HepG2 (cell line): ENCODE data around the gene ERCC6. TPM values are rescaled to one million over a fixed set of nuclear protein-coding genes. Genes with fewer than 3 reads are reported as not detected.

Source experiments
- CREM ChIP-seq, 2 experiments: sonication (generic) in 1 of 2; formaldehyde crosslinking in 1 of 2; IDR thresholded peaks; 2 replicates each; pipeline versions ENCODE4 v1.4.0 to v1.6.1; 2016 to 2020; ENCODE audit warnings: antibody characterized with exemption in 1 of 2, mild to moderate bottlenecking in 1 of 2, missing genetic modification reagents in 1 of 2
- E2F2 ChIP-seq: sonication (generic); formaldehyde crosslinking; IDR thresholded peaks from 2 replicates; pipeline ENCODE4 v1.4.0; 2020; ENCODE audit warnings: missing genetic modification reagents, borderline replicate concordance
- GLI4 ChIP-seq: sonication (generic); formaldehyde crosslinking; IDR thresholded peaks from 2 replicates; pipeline ENCODE4 v1.5.1; 2020; ENCODE audit warnings: missing genetic modification reagents, mild to moderate bottlenecking, moderate library complexity, borderline replicate concordance
- IRF9 ChIP-seq: sonication (generic); formaldehyde crosslinking; IDR thresholded peaks from 2 replicates; pipeline ENCODE4 v1.8.0; 2022; ENCODE audit warnings: missing genetic modification reagents, mild to moderate bottlenecking, borderline replicate concordance
- KLF12 ChIP-seq: sonication (generic); formaldehyde crosslinking; IDR thresholded peaks from 2 replicates; pipeline ENCODE4 v1.4.0; 2020; ENCODE audit warnings: missing genetic modification reagents, borderline replicate concordance
- PPARG ChIP-seq: conservative IDR thresholded peaks from 2 replicates; pipeline ENCODE4 v1.6.1; 2016; ENCODE audit warnings: missing biosample characterization, missing genetic modification reagents
- SATB2 ChIP-seq: sonication (generic); formaldehyde crosslinking; IDR thresholded peaks from 2 replicates; pipeline ENCODE4 v1.5.0; 2020; ENCODE audit warnings: missing genetic modification reagents
- TCF12 ChIP-seq, 2 experiments: fragments of 450-650 bp in 1 of 2; sonication (generic) in 1 of 2; formaldehyde crosslinking in 1 of 2; IDR thresholded peaks; 2 replicates each; pipeline versions ENCODE4 v1.6.1 to v1.8.0; 2017 to 2022; ENCODE audit warnings: antibody characterized with exemption in 1 of 2, mild to moderate bottlenecking in 1 of 2, missing genetic modification reagents in 1 of 2, moderate library complexity in 1 of 2
- TOE1 ChIP-seq: sonication (generic); formaldehyde crosslinking; IDR thresholded peaks from 2 replicates; pipeline ENCODE4 v1.4.0; 2020; ENCODE audit warnings: mild to moderate bottlenecking, missing genetic modification reagents
- ZBED4 ChIP-seq: sonication (generic); formaldehyde crosslinking; IDR thresholded peaks from 2 replicates; pipeline ENCODE4 v1.4.0; 2020; ENCODE audit warnings: missing genetic modification reagents, borderline replicate concordance
- ZNF350 ChIP-seq: sonication (generic); formaldehyde crosslinking; IDR thresholded peaks from 2 replicates; pipeline ENCODE4 v1.4.0; 2020; ENCODE audit warnings: mild to moderate bottlenecking, low read depth, missing genetic modification reagents, borderline replicate concordance
- ZNF431 ChIP-seq: sonication (generic); formaldehyde crosslinking; IDR thresholded peaks from 2 replicates; pipeline ENCODE4 v1.9.0; 2022; ENCODE audit warnings: missing genetic modification reagents, low read depth, mild to moderate bottlenecking, borderline replicate concordance
- ZNF576 ChIP-seq: sonication (generic); formaldehyde crosslinking; IDR thresholded peaks from 2 replicates; pipeline ENCODE4 v1.4.0; 2020; ENCODE audit warnings: mild to moderate bottlenecking, missing genetic modification reagents
- ZNF687 ChIP-seq: sonication (generic); formaldehyde crosslinking; IDR thresholded peaks from 2 replicates; pipeline ENCODE4 v1.5.1; 2020; ENCODE audit warnings: mild to moderate bottlenecking, missing genetic modification reagents, moderate library complexity
- ZNF747 ChIP-seq: sonication (generic); formaldehyde crosslinking; IDR thresholded peaks from 2 replicates; pipeline ENCODE4 v1.8.1; 2023; ENCODE audit warnings: missing genetic modification reagents, mild to moderate bottlenecking, borderline replicate concordance
- polyA plus RNA-seq, 8 experiments: library from polyadenylated mRNA; depleted of rRNA in 3 of 8; stranded (reverse) in 7 of 8; unstranded in 1 of 8; fragments of >200 nt; fragmentation: Illumina TruSeq in 4 of 8; extraction: Trizol in 4 of 8; gene quantifications; 2 replicates each; pipeline versions ENCODE4 v1.2.1 to v1.2.3, GENCODE V29; 2011 to 2016; ENCODE audit warnings: low read depth in 4 of 8, missing spikeins in 1 of 8, mixed read lengths in 1 of 8; ENCODE audit not compliant: insufficient read depth in 1 of 8
- total RNA-seq, 5 experiments: library from RNA; depleted of rRNA; stranded (reverse); fragments of >200 nt; fragmentation: Illumina TruSeq; extraction: Trizol; gene quantifications; 2 replicates each; pipeline ENCODE4 v1.2.3, GENCODE V29; 2016; ENCODE audit warnings: low read depth in 1 of 5

Gene ERCC6
- total and polyA plus RNA-seq, 2 of the 13 experiments (the other 11 are each of a cell fraction or from before 2014, with no cell fraction given): 5.1 to 9.8 TPM

- TF ChIP-seq ZNF350 (CRISPR knock-in tag) (peak; percentile 87; the same call in 1 of the 2 replicates), E2F2 (CRISPR knock-in tag) (no peak; the same call in 1 of the 2 replicates), ZBED4 (CRISPR knock-in tag) (no peak; the same call in 1 of the 2 replicates), TCF12 (IDR thresholded peaks at IDR 0.05) (no peak), TCF12 (CRISPR knock-in tag; IDR thresholded peaks at IDR 0.05) (peak; percentile 69; the same call in 1 of the 2 replicates), ZNF431 (CRISPR knock-in tag) (no peak), CREM (IDR thresholded peaks at IDR 0.05) (no peak), CREM (CRISPR knock-in tag; IDR thresholded peaks at IDR 0.05) (no peak), SATB2 (CRISPR knock-in tag) (peak; percentile 72), ZNF687 (CRISPR knock-in tag) (peak; percentile 99), PPARG (CRISPR knock-in tag) (no peak), KLF12 (CRISPR knock-in tag) (peak; percentile 73; the same call in 1 of the 2 replicates), ZNF576 (CRISPR knock-in tag) (peak; percentile 48; the same call in 1 of the 2 replicates), IRF9 (peak; percentile 42; the same call in 1 of the 2 replicates), GLI4 (CRISPR knock-in tag) (0 out of 2 replicates have a peak, but pooled peaks have one; percentile 17), ZNF747 (peak; percentile 85), TOE1 (CRISPR knock-in tag) (no peak)
Observed at GRCh38 chr10:49538381-49539319, at the start of gene ERCC6 (continued).
